GM21390 (cell line): Measurements from ENCODE around the gene TMEM150C.

ENCODE experiments used
- ATAC-seq: cut with Tn5 transposase; IDR thresholded peaks from one replicate; pipeline ENCODE4 v1.9.1; 2021; ENCODE audit not compliant: unreplicated experiment

The TMEM150C gene

GRCh38 chr4:82561786-82562563 lies at the start of gene TMEM150C:
Gene TMEM150C, minus strand, starts transcription at chr4:82561988. Its CDS starts 57,331 bp downstream, at chr4:82504657.
- no peak for ATAC-seq

DNA sequence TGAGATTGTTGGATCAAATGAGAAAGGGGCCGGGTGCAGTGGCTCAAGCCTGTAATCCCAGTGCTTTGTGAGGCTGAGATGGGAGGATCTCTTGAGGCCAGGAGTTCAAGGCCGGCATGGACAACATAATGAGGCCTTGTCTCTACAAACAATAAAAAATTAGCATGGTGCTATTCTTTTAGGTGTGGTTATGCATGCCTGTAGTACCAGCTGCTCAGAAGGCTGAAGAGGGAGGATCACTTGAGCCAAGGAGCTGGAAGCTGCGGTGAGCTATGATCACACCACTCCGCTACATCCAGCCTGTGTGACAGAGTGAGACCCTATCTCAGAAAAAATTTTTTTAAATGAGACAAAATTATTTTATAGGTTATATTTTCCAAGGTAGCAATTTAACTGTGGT lies 49.7 kb upstream of the TMEM150C start:
- ATAC-seq, result no peak

DNA sequence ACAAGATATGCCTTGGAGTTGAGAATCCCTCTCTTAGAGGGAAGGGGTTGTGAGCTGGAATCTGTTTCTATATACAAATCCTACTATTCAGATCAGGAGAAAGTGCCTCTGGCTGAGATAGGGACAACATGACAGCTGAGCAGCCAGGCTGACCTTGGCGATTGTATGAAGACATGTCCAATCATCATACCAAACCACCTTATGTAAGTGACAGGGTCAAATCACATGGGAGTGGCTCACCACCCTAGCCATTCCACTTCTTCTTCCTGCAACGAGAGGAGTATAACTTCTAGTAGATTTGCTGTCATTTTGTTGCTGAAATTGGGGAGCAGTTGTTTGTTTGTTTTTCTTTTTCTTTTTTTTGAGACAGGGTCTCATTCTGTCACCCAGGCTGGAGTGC lies 48.3 kb upstream of the TMEM150C start:
- no peak for ATAC-seq

GRCh38 chr4:82606622-82607021 lies 44.8 kb upstream of the TMEM150C start:
- no peak for ATAC-seq

DNA sequence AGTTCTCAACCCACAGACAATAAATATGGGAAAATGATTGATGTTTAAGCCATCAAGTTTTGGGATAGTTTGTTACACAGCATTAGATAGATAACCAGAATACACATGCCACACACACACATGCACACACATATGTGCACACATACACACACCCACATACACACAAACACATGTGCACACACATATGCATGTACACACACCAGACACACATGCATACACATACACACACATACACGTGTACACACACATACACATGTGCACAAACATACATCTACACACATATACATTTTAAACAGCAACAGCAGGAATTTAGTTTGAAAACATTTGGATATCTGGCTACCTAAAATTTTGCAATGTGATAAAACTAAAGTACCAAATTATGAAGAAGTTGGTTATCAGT lies 42.7 kb upstream of the TMEM150C start:
- ATAC-seq, result no peak

- ATAC-seq, result no peak
Observed at GRCh38 chr4:82601242-82602015, 39.6 kb upstream of the TMEM150C start.

GRCh38 chr4:82599336-82599735 lies 37.5 kb upstream of the TMEM150C start:
- ATAC-seq, result no peak

- ATAC-seq, result no peak
Observed at GRCh38 chr4:82594456-82594855, 32.7 kb upstream of the TMEM150C start.

DNA sequence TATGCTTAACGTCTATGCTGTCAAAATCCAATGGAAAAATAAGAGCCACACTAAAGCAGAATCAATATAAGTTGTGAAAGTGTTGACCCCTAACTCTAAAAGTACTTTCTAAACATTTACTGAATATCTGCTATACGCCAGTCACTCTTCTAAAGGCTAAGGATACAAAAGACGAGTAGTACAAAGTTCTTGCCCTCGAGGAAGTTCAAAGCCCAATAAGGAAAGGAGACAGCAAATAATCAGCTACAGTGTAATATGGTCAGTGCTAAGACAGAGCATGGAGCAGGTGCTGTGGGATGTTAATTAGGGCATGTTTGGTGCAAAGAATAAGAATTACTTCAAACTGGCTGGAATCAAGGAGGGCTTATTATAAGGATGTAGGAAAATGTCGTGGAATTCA lies 31.6 kb upstream of the TMEM150C start:
- no peak for ATAC-seq

- no peak for ATAC-seq
Observed at GRCh38 chr4:82592639-82593038, 30.9 kb upstream of the TMEM150C start.

DNA sequence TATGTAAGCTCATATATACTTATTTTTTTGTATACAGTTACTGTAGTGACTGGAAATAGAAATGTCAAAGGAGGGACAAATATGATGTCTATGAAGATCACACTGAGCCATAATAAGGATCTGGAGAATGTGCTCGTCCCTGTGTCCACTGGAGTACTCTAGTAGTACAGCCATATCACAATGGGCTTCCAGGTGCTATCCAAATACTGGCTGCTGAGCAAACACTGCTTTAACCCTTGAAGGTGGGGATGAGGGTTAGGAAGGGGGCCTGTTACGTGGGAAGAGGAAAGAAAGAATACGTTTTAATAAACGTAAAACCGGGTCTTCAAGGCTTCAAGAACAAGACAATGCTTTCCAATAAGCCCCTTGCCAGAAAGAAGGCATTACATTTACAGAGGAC lies 29.8 kb upstream of the TMEM150C start:
- ATAC-seq, result no peak

DNA sequence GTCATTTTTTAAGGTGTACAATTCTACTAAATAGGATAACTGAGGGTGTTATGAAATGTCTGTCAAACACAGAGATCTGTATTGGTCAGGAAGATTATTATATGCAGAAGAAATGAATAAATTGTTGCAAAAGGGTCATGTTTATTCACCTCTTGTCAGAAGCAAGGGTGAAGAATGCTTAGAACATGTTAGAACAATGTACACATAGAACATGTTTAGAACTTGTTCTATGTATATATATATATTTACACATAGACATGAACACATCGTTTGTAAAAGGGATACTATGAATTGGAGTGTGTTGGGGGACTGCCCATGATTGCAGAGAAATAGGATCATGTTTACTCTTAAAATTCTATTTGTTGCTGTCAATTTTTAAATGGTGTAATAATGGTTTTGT lies 28.0 kb upstream of the TMEM150C start:
- no peak for ATAC-seq

GRCh38 chr4:82588771-82589270 lies 27.0 kb upstream of the TMEM150C start:
- no peak for ATAC-seq

- ATAC-seq, result no peak
Observed at GRCh38 chr4:82587826-82588540, 26.2 kb upstream of the TMEM150C start.

- no peak for ATAC-seq
Observed at GRCh38 chr4:82585690-82586435, 24.1 kb upstream of the TMEM150C start.

GRCh38 chr4:82584931-82585330 lies 23.1 kb upstream of the TMEM150C start:
- ATAC-seq, result no peak

DNA sequence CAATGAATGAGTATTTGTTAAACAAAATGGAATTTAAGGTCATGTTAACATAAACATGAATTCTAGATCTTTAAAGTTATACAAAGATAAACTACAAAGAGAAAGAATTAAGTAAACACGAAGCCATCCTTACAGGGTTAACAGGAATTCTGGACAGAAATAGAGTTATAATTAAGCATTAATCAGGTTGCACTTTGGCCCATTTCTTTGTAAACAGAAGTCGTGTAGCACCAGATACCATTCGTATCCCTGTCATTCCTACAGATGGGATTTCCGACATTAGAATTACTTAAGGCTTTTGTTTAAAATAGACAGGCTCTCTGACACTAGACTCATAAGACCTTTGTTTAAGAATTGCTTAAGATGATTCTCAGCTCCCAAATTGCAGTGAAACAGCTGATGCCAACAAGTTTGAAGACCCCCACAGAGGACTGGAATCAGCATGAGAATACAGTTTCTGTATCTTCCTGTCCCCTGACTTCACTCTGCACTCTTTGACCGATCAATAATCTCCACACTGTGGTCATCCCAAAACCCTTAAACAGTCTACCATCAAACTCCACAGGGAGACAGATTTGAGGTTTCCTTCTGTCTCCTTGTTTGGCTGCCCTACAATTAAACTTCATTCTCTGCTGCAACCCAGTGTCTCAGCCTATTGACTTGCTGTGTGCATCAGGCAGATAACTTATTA lies 22.3 kb upstream of the TMEM150C start:
- no peak for ATAC-seq

DNA sequence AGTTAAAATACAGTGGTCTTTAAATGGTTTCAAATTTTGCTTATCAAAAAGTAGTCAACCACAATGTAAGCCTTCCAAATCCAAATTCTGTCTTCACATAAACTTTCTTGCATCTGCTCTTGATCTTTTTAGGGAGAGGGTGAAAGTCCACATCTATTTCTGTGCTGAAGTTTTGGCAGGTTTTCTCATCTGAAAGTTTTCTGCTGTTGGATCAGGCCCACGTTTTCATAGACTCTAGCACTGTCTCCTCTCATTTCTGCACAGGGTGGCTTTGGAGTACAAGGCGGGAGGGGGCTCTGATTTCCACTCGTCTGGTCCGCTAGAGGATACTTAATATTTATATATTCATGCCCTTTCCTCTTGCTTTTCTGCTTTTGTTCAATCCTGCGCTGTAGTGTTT lies 18.1 kb upstream of the TMEM150C start:
- no peak for ATAC-seq

DNA sequence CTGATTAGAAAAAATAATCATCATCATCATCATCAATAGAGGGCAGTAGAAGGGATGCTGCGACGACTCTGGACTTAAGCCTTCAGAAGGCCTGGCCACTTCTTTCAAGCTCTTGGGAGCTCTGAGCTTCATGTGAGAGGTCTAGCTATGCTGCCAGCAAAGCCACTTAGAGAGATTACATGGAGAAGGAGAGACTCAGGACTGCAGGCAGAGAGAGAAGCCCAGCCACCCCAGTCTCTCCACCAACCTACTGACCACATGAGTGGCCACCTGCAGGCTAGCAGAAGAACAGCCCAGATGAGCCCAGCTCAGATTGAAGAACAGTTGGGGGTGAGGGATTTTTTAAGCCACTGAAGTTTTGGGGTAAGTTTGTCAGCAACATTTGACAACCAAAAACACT lies 17.1 kb upstream of the TMEM150C start:
- ATAC-seq, result no peak

DNA sequence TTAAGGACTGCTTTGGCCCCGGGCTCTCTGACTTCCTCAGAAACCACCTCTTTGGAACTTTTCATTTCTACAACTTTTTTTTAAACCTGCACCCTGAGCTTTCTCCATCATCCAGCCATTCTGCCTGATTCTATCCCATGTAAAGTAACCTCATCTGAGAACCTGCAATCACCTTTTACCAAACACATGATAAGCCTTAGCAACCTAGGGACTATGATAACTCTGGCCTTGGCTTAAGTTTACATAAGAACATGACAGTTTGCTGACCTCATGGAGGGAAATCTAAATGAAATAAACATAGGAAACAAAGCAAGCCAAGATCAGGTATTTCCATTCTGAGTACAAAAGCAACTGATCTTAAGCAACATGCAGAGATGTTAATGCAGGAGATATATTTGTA lies 15.7 kb upstream of the TMEM150C start:
- no peak for ATAC-seq
